ENCODE results near the gene MED27.

DNA sequence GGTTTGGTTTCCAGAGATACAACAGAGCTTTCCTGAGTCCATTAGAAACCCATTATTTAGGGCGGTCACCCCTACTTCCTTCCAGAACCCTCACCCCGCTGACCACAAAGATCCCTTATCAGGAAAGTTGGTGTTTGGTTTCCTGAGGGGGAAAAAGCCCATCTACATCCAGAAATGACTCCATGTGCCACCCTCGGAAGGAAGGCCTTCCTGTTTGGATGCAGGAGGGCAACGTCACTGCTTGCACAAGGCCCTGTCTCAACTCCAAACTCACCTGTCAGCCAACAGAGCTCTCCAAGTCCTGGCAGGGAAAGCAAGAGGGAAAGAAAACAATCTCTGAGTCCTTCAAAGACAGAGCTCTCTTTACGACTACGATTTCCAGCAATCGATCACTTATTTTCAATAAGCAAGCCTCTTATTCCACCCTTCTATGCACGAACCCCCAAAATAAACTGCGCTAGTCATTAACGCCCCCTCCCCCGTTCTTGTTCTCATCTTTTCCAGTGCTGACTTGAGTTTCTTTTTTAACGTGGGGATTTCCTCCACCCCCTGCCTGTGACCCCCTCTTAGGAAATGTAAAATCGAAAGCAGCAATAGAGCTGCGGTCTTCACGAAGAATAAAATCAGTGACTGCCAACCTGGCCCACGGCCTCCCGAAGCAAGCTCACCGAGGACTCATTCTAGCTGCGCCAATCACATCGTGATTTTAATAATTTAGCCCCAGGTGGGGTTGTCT is 46.4 kb upstream of the MED27 start:
- TF ChIP-seq, protein P1, sequence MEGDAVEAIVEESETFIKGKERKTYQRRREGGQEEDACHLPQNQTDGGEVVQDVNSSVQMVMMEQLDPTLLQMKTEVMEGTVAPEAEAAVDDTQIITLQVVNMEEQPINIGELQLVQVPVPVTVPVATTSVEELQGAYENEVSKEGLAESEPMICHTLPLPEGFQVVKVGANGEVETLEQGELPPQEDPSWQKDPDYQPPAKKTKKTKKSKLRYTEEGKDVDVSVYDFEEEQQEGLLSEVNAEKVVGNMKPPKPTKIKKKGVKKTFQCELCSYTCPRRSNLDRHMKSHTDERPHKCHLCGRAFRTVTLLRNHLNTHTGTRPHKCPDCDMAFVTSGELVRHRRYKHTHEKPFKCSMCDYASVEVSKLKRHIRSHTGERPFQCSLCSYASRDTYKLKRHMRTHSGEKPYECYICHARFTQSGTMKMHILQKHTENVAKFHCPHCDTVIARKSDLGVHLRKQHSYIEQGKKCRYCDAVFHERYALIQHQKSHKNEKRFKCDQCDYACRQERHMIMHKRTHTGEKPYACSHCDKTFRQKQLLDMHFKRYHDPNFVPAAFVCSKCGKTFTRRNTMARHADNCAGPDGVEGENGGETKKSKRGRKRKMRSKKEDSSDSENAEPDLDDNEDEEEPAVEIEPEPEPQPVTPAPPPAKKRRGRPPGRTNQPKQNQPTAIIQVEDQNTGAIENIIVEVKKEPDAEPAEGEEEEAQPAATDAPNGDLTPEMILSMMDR (IDR thresholded peaks at IDR 0.05): no peak
- TF ChIP-seq POLR2AphosphoS5 (IDR thresholded peaks at IDR 0.05; ENCODE audit: insufficient read depth in 1 of 2, low read depth in 1 of 2): no peak
